ENCODE results near the gene WDR46.

Gene WDR46

DNA sequence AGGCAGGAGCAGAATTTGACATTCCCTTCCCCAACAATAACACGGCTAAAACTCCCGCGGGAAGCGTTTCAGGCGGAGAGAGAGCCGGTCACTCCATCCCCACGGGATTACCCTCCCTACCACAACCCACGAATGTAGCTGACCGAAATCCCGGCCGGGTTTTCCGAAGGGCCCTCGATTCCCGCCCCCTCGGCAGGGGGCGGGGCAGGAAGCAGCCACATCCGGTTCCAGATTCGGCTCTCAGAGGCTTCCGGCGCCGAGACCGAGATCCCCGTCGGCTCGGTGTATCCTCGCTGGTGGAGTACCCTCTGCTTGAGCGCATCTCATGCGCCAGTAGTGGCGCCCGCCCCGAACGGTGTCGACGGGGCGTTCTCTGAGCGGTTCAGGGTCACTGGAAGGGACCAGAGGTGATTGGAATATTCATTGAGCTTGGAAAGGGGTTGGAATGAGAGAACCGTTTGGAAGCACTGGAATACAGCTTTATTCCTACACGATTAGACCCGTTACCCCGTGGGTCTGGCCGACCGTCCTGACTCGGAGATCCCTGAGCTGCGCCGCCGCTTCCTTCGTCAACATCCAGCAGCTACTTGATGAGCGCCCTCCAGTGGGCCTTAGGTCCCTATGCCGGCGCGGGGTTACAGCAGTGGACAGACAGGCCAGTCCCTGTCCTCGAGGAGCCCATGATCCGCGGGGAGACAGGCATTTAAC lies 10.4 kb upstream of the WDR46 start (continued):
- no peak for TF ChIP-seq ZNF555 (tag by site-specific recombination; conservative IDR thresholded peaks at IDR 0.05)
- no peak for TF ChIP-seq GLIS2 (tag by site-specific recombination; IDR thresholded peaks at IDR 0.05)
- TF ChIP-seq ZNF664 (tag by site-specific recombination; IDR thresholded peaks at IDR 0.05) = no peak
- TF ChIP-seq KLF8 (tag by site-specific recombination; IDR thresholded peaks at IDR 0.05) = peak; percentile 82
- TF ChIP-seq SETDB1 (IDR thresholded peaks at IDR 0.05; ENCODE audit: insufficient read length, low read length) = no peak
- TF ChIP-seq, protein P1, sequence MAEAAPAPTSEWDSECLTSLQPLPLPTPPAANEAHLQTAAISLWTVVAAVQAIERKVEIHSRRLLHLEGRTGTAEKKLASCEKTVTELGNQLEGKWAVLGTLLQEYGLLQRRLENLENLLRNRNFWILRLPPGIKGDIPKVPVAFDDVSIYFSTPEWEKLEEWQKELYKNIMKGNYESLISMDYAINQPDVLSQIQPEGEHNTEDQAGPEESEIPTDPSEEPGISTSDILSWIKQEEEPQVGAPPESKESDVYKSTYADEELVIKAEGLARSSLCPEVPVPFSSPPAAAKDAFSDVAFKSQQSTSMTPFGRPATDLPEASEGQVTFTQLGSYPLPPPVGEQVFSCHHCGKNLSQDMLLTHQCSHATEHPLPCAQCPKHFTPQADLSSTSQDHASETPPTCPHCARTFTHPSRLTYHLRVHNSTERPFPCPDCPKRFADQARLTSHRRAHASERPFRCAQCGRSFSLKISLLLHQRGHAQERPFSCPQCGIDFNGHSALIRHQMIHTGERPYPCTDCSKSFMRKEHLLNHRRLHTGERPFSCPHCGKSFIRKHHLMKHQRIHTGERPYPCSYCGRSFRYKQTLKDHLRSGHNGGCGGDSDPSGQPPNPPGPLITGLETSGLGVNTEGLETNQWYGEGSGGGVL (tag by site-specific recombination; IDR thresholded peaks at IDR 0.05) = no peak; the same call in 1 of the 2 replicates
- TF ChIP-seq ZNF747 (tag by site-specific recombination; IDR thresholded peaks at IDR 0.05) = no peak
- no peak for TF ChIP-seq ZNF311 (tag by site-specific recombination; IDR thresholded peaks at IDR 0.05; ENCODE audit: borderline replicate concordance)
- TF ChIP-seq ZSCAN30 (tag by site-specific recombination; IDR thresholded peaks at IDR 0.05) = peak; percentile 72
- no peak for TF ChIP-seq ZNF175 (tag by site-specific recombination; IDR thresholded peaks at IDR 0.05)
- no peak; the same call in 1 of the 2 replicates for TF ChIP-seq ZNF701 (tag by site-specific recombination; IDR thresholded peaks at IDR 0.05)
- no peak for TF ChIP-seq ZNF677 (tag by site-specific recombination; IDR thresholded peaks at IDR 0.05)
- TF ChIP-seq SP7 (tag by site-specific recombination; IDR thresholded peaks at IDR 0.05) = peak; percentile 76
- TF ChIP-seq ZNF776 (tag by site-specific recombination; IDR thresholded peaks at IDR 0.05; ENCODE audit: borderline replicate concordance) = no peak
- peak; percentile 85 for TF ChIP-seq ZXDB (tag by site-specific recombination; IDR thresholded peaks at IDR 0.05)
- peak; percentile 60; the same call in 1 of the 2 replicates for TF ChIP-seq WT1 (tag by site-specific recombination; IDR thresholded peaks at IDR 0.05)
- peak; percentile 85 for TF ChIP-seq ZNF366 (tag by site-specific recombination; conservative IDR thresholded peaks at IDR 0.05)
- TF ChIP-seq IKZF3 (tag by site-specific recombination; IDR thresholded peaks at IDR 0.05) = peak; percentile 82
- peak; percentile 71 for TF ChIP-seq ZNF629 (tag by site-specific recombination; IDR thresholded peaks at IDR 0.05)
- TF ChIP-seq ZNF37A (tag by site-specific recombination; IDR thresholded peaks at IDR 0.05) = no peak
- TF ChIP-seq ZSCAN16 (tag by site-specific recombination; IDR thresholded peaks at IDR 0.05) = no peak; the same call in 1 of the 2 replicates
- TF ChIP-seq, protein P2, sequence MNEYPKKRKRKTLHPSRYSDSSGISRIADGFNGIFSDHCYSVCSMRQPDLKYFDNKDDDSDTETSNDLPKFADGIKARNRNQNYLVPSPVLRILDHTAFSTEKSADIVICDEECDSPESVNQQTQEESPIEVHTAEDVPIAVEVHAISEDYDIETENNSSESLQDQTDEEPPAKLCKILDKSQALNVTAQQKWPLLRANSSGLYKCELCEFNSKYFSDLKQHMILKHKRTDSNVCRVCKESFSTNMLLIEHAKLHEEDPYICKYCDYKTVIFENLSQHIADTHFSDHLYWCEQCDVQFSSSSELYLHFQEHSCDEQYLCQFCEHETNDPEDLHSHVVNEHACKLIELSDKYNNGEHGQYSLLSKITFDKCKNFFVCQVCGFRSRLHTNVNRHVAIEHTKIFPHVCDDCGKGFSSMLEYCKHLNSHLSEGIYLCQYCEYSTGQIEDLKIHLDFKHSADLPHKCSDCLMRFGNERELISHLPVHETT (tag by site-specific recombination; IDR thresholded peaks at IDR 0.05) = peak; percentile 72
- no peak for TF ChIP-seq YY1 (tag by site-specific recombination; IDR thresholded peaks at IDR 0.05)
- TF ChIP-seq ZNF221 (tag by site-specific recombination; IDR thresholded peaks at IDR 0.05; ENCODE audit: borderline replicate concordance) = no peak
- TF ChIP-seq, protein P3, sequence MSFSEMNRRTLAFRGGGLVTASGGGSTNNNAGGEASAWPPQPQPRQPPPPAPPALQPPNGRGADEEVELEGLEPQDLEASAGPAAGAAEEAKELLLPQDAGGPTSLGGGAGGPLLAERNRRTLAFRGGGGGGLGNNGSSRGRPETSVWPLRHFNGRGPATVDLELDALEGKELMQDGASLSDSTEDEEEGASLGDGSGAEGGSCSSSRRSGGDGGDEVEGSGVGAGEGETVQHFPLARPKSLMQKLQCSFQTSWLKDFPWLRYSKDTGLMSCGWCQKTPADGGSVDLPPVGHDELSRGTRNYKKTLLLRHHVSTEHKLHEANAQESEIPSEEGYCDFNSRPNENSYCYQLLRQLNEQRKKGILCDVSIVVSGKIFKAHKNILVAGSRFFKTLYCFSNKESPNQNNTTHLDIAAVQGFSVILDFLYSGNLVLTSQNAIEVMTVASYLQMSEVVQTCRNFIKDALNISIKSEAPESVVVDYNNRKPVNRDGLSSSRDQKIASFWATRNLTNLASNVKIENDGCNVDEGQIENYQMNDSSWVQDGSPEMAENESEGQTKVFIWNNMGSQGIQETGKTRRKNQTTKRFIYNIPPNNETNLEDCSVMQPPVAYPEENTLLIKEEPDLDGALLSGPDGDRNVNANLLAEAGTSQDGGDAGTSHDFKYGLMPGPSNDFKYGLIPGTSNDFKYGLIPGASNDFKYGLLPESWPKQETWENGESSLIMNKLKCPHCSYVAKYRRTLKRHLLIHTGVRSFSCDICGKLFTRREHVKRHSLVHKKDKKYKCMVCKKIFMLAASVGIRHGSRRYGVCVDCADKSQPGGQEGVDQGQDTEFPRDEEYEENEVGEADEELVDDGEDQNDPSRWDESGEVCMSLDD (tag by site-specific recombination; IDR thresholded peaks at IDR 0.05) = no peak
- TF ChIP-seq TRIM28 (IDR thresholded peaks at IDR 0.05; ENCODE audit: borderline replicate concordance, low read length) = peak; percentile 81
- TF ChIP-seq, protein P4, sequence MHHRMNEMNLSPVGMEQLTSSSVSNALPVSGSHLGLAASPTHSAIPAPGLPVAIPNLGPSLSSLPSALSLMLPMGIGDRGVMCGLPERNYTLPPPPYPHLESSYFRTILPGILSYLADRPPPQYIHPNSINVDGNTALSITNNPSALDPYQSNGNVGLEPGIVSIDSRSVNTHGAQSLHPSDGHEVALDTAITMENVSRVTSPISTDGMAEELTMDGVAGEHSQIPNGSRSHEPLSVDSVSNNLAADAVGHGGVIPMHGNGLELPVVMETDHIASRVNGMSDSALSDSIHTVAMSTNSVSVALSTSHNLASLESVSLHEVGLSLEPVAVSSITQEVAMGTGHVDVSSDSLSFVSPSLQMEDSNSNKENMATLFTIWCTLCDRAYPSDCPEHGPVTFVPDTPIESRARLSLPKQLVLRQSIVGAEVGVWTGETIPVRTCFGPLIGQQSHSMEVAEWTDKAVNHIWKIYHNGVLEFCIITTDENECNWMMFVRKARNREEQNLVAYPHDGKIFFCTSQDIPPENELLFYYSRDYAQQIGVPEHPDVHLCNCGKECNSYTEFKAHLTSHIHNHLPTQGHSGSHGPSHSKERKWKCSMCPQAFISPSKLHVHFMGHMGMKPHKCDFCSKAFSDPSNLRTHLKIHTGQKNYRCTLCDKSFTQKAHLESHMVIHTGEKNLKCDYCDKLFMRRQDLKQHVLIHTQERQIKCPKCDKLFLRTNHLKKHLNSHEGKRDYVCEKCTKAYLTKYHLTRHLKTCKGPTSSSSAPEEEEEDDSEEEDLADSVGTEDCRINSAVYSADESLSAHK (tag by site-specific recombination; IDR thresholded peaks at IDR 0.05) = peak; percentile 34; the same call in 1 of the 2 replicates
- no peak for TF ChIP-seq ZNF514 (tag by site-specific recombination; IDR thresholded peaks at IDR 0.05)
- peak; percentile 45; the same call in 1 of the 2 replicates for TF ChIP-seq ZNF324 (tag by site-specific recombination; IDR thresholded peaks at IDR 0.05)
- no peak for TF ChIP-seq ZNF266 (tag by site-specific recombination; IDR thresholded peaks at IDR 0.05; ENCODE audit: low read depth)
- no peak for TF ChIP-seq FEZF1 (tag by site-specific recombination; IDR thresholded peaks at IDR 0.05)
- TF ChIP-seq ZNF223 (tag by site-specific recombination; IDR thresholded peaks at IDR 0.05) = no peak
- peak; percentile 99 for TF ChIP-seq ZBTB17 (tag by site-specific recombination; IDR thresholded peaks at IDR 0.05)

Measured in HEK293 (cell line).